Measurements from ENCODE around the gene KIAA1614.
A peak's percentile ranks its signal among the peaks of the same experiment; 100 is the strongest.

KIAA1614 gene

DNA sequence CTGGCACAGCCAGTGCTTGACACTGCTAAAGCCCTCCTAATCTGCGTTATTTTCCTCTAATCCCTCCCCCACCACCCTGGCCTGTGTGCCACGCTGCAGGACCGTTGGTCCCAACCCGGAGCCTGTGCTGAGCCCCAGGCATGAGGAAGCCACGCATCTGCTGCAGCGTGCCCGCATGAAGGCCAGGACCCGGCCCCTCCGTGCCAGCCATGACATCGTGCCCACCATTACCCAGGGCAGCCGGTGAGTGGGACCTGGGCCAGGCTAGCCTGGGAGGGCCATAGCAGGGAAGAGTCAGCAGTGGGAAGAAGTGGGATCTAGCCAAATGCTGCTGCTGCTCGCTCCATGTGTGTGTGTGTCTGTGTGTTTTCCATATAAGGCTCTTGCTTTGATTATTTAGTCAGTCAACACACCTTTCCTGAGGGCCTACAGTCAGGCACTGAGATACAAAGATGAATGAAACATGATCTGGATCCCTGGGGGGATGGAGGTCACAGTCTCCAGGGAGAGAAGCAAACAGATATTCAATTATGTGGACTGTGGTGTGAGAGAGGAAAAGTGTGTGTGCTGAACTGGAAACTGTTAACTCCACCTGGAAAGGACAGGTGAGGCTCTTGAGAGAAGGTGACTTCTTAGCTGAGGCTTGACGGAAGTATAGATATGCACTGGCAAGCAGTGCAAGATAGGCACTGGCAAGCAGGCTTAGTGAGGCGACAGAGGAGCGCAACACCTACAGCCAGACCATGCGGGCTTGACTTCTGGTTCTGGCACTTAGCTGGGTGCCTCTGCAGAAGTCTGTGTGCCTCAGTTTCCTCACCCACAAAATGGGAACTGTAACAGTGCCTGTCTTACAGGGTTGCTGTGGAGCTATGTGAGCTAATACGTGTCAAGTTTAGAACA, 15.9 kb downstream of the KIAA1614 start:
- Histone ChIP-seq H3K27me3 (ENCODE audit: control insufficient read depth in 1 of 2, insufficient read depth in 2 of 2, low read length in 2 of 2) (no peaks in the 10 kb centered on the region), H3K9me3 (ENCODE audit: low read length) (no peaks in the 10 kb centered on the region), H3K9ac (ENCODE audit: low read length) (no peak overlapping the region), H3K36me3 (ENCODE audit: insufficient read depth, low read length) (peaks cover 12% of the 10 kb centered on the region), H3K27ac (ENCODE audit: low read depth, low read length) (peak overlapping the region; percentile 88), H3K4me1 (ENCODE audit: insufficient read depth, low read length) (peaks cover 51% of the 10 kb centered on the region), H3K4me3 (ENCODE audit: low read depth in 1 of 2, low read length in 2 of 2) (no peak overlapping the region)

DNA sequence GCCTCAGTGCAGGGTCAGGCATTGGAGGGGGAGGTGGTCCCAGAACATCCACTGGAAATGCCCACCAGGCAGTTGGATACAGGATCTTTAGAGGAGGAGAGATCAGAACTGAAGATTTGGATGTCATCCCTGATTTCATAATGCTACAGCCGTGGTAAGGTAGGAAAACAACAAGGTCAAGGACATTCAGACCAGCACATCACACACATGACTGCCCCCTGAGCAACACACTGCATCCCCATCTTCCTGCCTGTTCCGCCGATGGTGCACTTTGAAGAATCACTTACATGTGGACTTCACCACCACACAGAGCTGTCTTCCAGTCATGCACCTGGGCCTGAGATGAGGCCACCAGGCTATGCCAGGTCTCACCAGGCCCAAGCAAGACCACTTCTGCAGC, 16.7 kb downstream of the KIAA1614 start:
- no peaks in the 10 kb centered on the region for H3K27me3 ChIP-seq (ENCODE audit: control insufficient read depth in 1 of 2, insufficient read depth in 2 of 2, low read length in 2 of 2)
- peak overlapping the region; percentile 35 for H3K27ac ChIP-seq (ENCODE audit: low read depth, low read length)
- no peaks in the 10 kb centered on the region for H3K9me3 ChIP-seq (ENCODE audit: low read length)
- H3K4me1 ChIP-seq (ENCODE audit: insufficient read depth, low read length): peaks cover 51% of the 10 kb centered on the region
- no peak overlapping the region for H3K9ac ChIP-seq (ENCODE audit: low read length)
- H3K4me3 ChIP-seq (ENCODE audit: low read depth in 1 of 2, low read length in 2 of 2): no peak overlapping the region
- peaks cover 12% of the 10 kb centered on the region for H3K36me3 ChIP-seq (ENCODE audit: insufficient read depth, low read length)

DNA sequence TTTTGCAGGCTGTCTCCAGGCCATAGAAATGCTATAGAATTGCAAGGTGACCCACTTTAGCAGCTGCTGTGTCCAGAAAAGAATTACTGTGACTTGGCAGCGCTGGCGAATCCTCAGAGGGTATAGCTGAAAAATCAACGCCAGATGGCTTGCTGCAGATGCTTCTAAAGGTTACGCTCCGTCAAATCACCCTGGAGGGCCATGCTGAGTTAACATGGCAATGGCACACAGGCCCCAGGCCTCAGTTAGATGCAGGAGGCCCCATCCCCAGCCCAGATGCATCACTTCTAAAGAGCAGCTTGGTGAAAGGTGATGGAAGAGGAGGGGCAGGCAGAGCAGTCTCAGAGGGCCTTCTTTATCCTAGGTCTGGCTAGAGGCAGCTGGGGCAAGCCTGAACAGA, 18.0 kb downstream of the KIAA1614 start:
- no peak overlapping the region for H3K27ac ChIP-seq (ENCODE audit: low read depth, low read length)
- H3K36me3 ChIP-seq (ENCODE audit: insufficient read depth, low read length): peaks cover 16% of the 10 kb centered on the region

DNA sequence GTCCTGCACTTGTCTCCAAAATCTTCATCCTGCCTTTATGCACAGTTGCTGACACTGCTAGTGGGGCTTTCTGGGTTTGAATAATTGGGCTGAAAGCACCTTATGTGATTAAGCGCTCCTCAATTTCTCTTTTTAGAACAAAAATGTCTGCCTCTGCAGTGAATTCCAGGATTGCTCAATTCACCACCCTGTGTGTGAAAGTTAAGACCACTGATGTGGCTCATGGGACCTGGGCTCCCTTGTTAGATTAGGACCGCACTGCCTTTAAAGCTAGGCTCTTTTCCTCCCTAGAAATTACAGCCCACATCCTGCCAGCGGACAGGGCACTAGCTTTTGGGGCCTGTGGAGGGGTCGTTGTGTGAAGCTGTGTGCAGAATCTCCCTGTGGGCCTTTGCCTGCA, 18.8 kb downstream of the KIAA1614 start:
- Histone ChIP-seq H3K4me3 (ENCODE audit: low read depth in 1 of 2, low read length in 2 of 2) (no peak overlapping the region), H3K4me1 (ENCODE audit: insufficient read depth, low read length) (peaks cover 34% of the 10 kb centered on the region), H3K9me3 (ENCODE audit: low read length) (no peaks in the 10 kb centered on the region), H3K9ac (ENCODE audit: low read length) (no peak overlapping the region), H3K27ac (ENCODE audit: low read depth, low read length) (no peak overlapping the region), H3K36me3 (ENCODE audit: insufficient read depth, low read length) (peaks cover 24% of the 10 kb centered on the region), H3K27me3 (ENCODE audit: control insufficient read depth in 1 of 2, insufficient read depth in 2 of 2, low read length in 2 of 2) (no peaks in the 10 kb centered on the region)

More for the DNA sequence above, 18.0 kb downstream of the KIAA1614 start:
- Histone ChIP-seq H3K4me1 (ENCODE audit: insufficient read depth, low read length) (peaks cover 42% of the 10 kb centered on the region), H3K9me3 (ENCODE audit: low read length) (no peaks in the 10 kb centered on the region), H3K9ac (ENCODE audit: low read length) (no peak overlapping the region), H3K27me3 (ENCODE audit: control insufficient read depth in 1 of 2, insufficient read depth in 2 of 2, low read length in 2 of 2) (no peaks in the 10 kb centered on the region), H3K4me3 (ENCODE audit: low read depth in 1 of 2, low read length in 2 of 2) (no peak overlapping the region)

DNA sequence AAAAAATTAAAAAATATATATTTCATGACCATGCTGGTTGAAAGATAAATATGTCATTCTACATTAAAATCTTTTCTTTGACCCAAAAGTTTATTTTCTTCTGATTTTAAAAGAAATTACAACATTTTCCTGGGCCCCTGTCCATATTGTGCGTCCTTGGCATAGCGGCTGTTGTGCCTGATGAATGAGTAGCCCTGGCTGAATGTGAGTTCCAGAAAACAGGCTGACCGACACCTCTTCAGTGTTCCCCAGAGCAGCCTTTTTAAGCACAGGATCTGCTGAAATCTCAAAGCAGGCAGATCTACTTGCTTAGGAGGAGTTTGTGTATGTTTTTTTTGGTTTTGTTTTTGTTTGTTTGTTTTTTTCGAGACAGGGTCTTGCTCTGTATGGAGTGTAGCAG, 19.7 kb downstream of the KIAA1614 start:
- H3K4me1 ChIP-seq (ENCODE audit: insufficient read depth, low read length): peaks cover 26% of the 10 kb centered on the region
- H3K36me3 ChIP-seq (ENCODE audit: insufficient read depth, low read length): peaks cover 33% of the 10 kb centered on the region
- H3K27me3 ChIP-seq (ENCODE audit: control insufficient read depth in 1 of 2, insufficient read depth in 2 of 2, low read length in 2 of 2): no peaks in the 10 kb centered on the region
- H3K27ac ChIP-seq (ENCODE audit: low read depth, low read length): no peak overlapping the region
- no peaks in the 10 kb centered on the region for H3K9me3 ChIP-seq (ENCODE audit: low read length)
- no peak overlapping the region for H3K9ac ChIP-seq (ENCODE audit: low read length)
- no peak overlapping the region for H3K4me3 ChIP-seq (ENCODE audit: low read depth in 1 of 2, low read length in 2 of 2)

DNA sequence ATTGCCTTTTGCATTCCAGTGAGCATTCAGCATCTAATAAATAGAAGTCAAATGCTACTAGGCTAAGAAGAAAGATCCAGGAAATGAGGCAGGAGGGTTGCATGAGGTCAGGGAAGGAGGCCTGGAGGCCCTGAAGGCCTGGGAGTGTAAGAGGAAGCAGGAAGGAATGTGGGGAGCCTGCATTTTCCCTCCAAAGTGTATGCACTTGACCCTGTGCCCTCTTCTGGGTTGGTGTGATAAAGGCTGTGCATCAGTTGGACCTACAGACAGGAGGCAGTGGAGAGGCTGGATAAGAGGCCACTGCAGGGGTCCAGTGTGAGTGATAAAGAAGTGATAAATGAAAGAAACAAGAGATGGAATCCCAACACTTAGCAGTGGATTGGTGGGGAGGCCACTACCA, 20.4 kb downstream of the KIAA1614 start:
- H3K36me3 ChIP-seq (ENCODE audit: insufficient read depth, low read length): peaks cover 35% of the 10 kb centered on the region
- H3K27ac ChIP-seq (ENCODE audit: low read depth, low read length): no peak overlapping the region
- no peaks in the 10 kb centered on the region for H3K9me3 ChIP-seq (ENCODE audit: low read length)
- no peak overlapping the region for H3K4me3 ChIP-seq (ENCODE audit: low read depth in 1 of 2, low read length in 2 of 2)
- H3K9ac ChIP-seq (ENCODE audit: low read length): no peak overlapping the region
- peaks cover 18% of the 10 kb centered on the region for H3K4me1 ChIP-seq (ENCODE audit: insufficient read depth, low read length)
- H3K27me3 ChIP-seq (ENCODE audit: control insufficient read depth in 1 of 2, insufficient read depth in 2 of 2, low read length in 2 of 2): no peaks in the 10 kb centered on the region

DNA sequence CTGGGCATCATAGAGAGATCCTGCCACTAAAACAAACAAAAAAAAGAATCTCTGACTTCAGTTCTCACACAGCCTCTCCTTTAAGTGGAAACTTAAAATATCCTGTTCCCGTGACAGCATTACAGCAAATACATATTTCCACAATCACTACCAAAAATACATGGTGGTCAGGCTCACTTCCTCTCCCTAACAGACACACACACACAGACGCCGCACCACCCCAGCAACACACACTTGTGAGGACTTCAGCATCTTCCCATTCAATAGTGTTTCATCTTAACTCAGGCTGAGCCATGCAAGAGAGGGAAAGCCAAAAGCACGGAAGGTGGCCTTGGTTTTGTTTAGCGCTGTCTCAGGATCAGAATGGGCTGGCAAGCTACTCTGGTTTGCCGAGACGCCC, 21.9 kb downstream of the KIAA1614 start:
- peaks cover 34% of the 10 kb centered on the region for H3K36me3 ChIP-seq (ENCODE audit: insufficient read depth, low read length)
- H3K9me3 ChIP-seq (ENCODE audit: low read length): no peaks in the 10 kb centered on the region
- H3K27me3 ChIP-seq (ENCODE audit: control insufficient read depth in 1 of 2, insufficient read depth in 2 of 2, low read length in 2 of 2): no peaks in the 10 kb centered on the region
- no peak overlapping the region for H3K27ac ChIP-seq (ENCODE audit: low read depth, low read length)
- peaks cover 4% of the 10 kb centered on the region for H3K4me1 ChIP-seq (ENCODE audit: insufficient read depth, low read length)
- H3K9ac ChIP-seq (ENCODE audit: low read length): no peak overlapping the region
- no peak overlapping the region for H3K4me3 ChIP-seq (ENCODE audit: low read depth in 1 of 2, low read length in 2 of 2)

DNA sequence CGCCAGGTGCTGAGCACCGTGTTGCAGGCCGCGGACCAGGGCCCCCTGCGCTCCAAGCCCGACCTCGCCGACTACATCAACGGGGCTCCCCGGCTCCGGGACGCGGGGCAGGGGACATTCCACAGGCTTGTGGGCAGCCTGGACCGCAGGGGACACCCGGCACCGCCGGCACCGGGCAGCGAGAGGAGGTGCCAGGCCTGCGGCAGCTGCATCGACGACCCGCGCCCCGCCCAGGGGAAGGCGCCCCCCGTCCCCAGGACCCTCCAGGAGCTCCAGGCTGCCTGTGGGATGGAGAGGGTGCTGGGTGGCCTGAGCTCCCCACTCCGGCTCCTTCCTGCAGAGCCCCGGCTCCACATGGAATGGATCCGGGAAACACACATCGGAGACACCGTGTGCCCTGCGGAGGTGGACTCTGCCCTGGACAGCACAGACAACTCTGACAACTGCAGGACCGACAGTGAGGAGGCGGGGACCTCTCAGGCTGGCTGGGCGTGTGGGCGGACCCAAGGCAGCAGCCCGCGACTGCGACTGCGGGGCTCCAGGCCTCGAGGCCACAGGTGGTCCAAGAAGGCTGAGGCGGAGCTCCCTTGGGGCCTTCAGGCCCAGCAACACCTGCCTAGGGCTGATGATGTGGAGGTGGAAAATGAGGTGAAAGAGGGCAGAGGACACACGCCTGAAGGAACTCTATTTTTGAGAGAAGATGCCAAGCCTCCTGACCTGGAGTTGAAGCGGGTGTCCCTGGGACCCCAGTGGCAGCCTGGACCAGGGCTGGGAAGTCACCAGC, 22.8 kb downstream of the KIAA1614 start:
- peaks cover 30% of the 10 kb centered on the region for H3K36me3 ChIP-seq (ENCODE audit: insufficient read depth, low read length)

DNA sequence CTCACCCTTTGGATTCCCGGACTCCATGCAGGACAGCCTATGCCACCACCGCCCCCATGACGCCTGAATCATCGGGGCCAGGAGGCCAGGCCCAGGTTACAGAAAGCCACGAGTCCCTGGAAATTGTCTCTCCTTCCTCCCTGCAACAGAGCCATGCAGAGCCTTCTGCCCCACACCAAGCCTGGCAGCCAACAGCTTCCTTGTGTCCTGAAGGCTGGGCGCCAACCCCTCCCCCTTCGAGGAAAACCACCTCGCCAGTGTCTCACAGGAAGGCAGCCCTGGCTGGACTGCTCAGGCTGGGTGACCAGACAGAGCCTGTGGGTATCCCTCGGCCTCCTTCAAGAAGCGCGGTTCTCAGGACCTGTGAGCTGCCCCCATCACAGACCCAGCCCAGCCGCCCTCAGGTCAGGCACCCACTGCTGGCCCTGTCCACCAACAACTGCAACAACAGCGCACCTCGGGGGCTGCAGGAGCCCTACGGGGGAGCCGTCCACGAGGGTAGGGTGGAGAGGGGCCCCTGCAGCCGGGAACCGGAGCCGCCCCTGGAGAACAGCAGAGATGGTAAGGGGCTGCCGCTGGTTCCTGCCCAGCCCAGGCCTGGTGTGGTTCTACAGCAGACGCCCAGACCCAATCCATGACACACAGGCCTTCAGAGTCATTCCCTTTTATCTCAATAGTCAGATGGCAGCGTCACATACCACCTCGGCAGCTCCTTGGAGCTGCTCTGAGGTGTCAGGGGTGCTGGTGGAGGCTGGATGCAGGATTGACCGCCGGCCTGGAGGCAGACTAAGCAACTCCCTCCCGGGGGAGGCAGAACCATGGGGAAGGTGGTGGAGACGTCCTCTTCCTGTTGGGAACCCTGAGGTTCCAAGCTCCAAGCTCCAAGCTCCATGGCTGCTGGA, 23.7 kb downstream of the KIAA1614 start:
- Histone ChIP-seq H3K27me3 (ENCODE audit: control insufficient read depth in 1 of 2, insufficient read depth in 2 of 2, low read length in 2 of 2) (no peaks in the 10 kb centered on the region), H3K9me3 (ENCODE audit: low read length) (no peaks in the 10 kb centered on the region), H3K27ac (ENCODE audit: low read depth, low read length) (no peak overlapping the region), H3K4me1 (ENCODE audit: insufficient read depth, low read length) (no peaks in the 10 kb centered on the region), H3K9ac (ENCODE audit: low read length) (no peak overlapping the region), H3K4me3 (ENCODE audit: low read depth in 1 of 2, low read length in 2 of 2) (no peak overlapping the region), H3K36me3 (ENCODE audit: insufficient read depth, low read length) (peaks cover 31% of the 10 kb centered on the region)

More for the DNA sequence above, 22.8 kb downstream of the KIAA1614 start:
- no peak overlapping the region for H3K9ac ChIP-seq (ENCODE audit: low read length)
- H3K9me3 ChIP-seq (ENCODE audit: low read length): no peaks in the 10 kb centered on the region
- H3K27me3 ChIP-seq (ENCODE audit: control insufficient read depth in 1 of 2, insufficient read depth in 2 of 2, low read length in 2 of 2): no peaks in the 10 kb centered on the region
- no peaks in the 10 kb centered on the region for H3K4me1 ChIP-seq (ENCODE audit: insufficient read depth, low read length)
- no peak overlapping the region for H3K27ac ChIP-seq (ENCODE audit: low read depth, low read length)
- H3K4me3 ChIP-seq (ENCODE audit: low read depth in 1 of 2, low read length in 2 of 2): no peak overlapping the region

DNA sequence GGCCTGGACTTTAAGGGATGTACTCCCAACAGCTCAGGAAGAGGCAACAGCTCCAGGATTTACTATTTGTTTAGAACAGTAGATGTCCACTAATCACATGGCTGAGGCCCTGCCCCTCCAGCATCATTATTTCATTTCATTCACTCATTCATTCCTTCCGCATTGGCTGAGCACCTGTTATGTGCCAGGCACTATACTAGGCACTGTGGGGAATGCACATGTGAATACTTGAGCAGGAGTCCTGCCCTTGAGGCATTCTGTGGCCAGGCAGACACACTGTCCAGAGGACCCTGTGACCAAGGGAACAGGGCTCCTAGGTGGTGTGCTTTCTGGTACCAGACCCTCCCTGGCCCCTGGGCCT, 24.3 kb downstream of the KIAA1614 start:
- H3K27me3 ChIP-seq (ENCODE audit: control insufficient read depth in 1 of 2, insufficient read depth in 2 of 2, low read length in 2 of 2): no peaks in the 10 kb centered on the region
- peaks cover 35% of the 10 kb centered on the region for H3K36me3 ChIP-seq (ENCODE audit: insufficient read depth, low read length)
- no peaks in the 10 kb centered on the region for H3K9me3 ChIP-seq (ENCODE audit: low read length)

More for the DNA sequence above, 24.3 kb downstream of the KIAA1614 start:
- H3K4me1 ChIP-seq (ENCODE audit: insufficient read depth, low read length): no peaks in the 10 kb centered on the region
- no peak overlapping the region for H3K9ac ChIP-seq (ENCODE audit: low read length)
- H3K4me3 ChIP-seq (ENCODE audit: low read depth in 1 of 2, low read length in 2 of 2): no peak overlapping the region
- no peak overlapping the region for H3K27ac ChIP-seq (ENCODE audit: low read depth, low read length)
